Neuron (in vitro differentiated cells): Measurements from ENCODE around the gene RPS24.
"Not testable (repeated sequence)": the region's sequence is repeated elsewhere in the genome, so short reads cannot be mapped to it uniquely, and the experiment has no call there.

Source experiments
- H2AFZ ChIP-seq: one replicate; pipeline ENCODE4 v1.6.1; 2013; ENCODE audit warnings: low read depth, mild to moderate bottlenecking, inconsistent platforms, low read length, moderate library complexity
- H3K27me3 ChIP-seq: one replicate; pipeline ENCODE4 v1.6.1; 2013; ENCODE audit warnings: low read length; ENCODE audit not compliant: insufficient read depth
- H3K36me3 ChIP-seq: one replicate; pipeline ENCODE4 v1.6.1; 2013; ENCODE audit warnings: low read length; ENCODE audit not compliant: insufficient read depth
- H3K4me1 ChIP-seq: one replicate; pipeline ENCODE4 v1.6.1; 2013; ENCODE audit warnings: low read length; ENCODE audit not compliant: insufficient read depth
- H3K4me3 ChIP-seq: 2 replicates; pipeline ENCODE4 v1.5.1; 2013; ENCODE audit warnings: mild to moderate bottlenecking, low read length, moderate library complexity
- H3K9me3 ChIP-seq: one replicate; pipeline ENCODE4 v1.6.1; 2013; ENCODE audit warnings: low read length

RPS24 gene

DNA sequence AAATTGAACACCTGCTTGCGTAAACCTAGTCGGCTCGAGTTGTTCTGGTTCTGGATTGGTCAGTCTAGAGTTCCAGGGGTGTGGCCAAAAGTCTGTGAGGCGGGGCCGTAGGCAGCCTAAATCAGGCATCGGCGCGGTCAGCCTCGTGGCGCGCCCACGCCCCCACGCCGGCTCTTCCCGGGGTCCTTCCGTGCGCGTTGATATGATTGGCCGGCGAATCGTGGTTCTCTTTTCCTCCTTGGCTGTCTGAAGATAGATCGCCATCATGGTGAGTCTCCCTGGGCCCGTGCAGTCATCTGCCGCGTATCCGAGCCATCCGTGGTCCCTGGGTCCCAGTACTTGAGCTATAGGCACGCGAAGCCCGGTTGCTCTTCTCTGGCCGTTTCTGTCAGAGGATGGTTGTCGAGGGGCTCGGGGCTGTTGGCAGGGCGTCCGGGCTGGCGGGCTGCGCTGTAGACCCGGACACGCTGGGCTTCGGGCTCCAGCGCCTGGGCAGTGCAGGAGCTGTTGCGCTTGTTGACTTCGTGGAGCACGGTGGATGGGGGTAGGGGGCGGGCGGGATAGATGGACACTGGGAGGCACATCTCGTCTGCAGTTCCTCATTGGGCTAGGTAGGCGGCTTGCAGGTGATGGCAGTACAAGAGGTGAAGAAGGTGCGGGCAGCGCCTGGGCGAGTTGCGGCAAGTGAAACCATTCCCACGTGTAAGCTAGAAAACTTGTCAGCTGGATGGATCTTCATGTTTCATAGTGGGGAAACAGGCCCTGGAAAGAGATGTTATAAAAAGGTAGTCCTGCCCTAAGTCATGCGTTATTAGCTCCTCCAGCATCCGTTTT is at the start of gene RPS24:
Gene RPS24 (plus strand): TSS at position 227 of the 834 bp plus-strand sequence. CDS start 39 bp downstream, at position 266.
- peak within 1 kb of the TSS; percentile 80 for H3K4me3 ChIP-seq
- H3K36me3 ChIP-seq, result peaks cover 37% of the 10 kb centered on the region
- peaks cover 18% of the 10 kb centered on the region for H3K4me1 ChIP-seq
- H3K9me3 ChIP-seq, result no peaks in the 10 kb centered on the region
- no peaks in the 10 kb centered on the region for H3K27me3 ChIP-seq
- no peak within 1 kb of the TSS for H2AFZ ChIP-seq

DNA sequence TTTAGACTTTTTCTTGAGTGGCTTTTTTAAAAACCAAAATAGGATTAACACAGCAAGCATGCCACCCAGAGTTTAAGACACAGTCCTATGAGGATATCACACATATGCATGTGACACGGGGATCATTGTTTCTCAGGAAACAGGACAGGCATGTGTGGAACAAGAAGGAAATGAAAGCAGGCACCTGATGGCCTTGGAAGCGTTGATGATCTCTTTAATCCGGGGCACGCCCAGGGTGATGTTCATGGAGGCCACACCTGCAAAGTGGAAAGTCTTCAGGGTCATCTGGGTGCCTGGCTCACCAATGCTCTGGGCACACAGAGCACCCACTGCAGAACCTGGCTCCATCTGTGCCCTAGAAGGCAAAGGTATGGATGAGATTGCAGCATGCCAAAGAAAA is 48.7 kb upstream of the RPS24 start:
- Histone ChIP-seq H3K36me3 (peaks cover 84% of the 10 kb centered on the region), H3K4me1 (peaks cover 8% of the 10 kb centered on the region), H3K27me3 (no peaks in the 10 kb centered on the region), H2AFZ (no peak overlapping the region), H3K9me3 (no peaks in the 10 kb centered on the region), H3K4me3 (no peak overlapping the region)

DNA sequence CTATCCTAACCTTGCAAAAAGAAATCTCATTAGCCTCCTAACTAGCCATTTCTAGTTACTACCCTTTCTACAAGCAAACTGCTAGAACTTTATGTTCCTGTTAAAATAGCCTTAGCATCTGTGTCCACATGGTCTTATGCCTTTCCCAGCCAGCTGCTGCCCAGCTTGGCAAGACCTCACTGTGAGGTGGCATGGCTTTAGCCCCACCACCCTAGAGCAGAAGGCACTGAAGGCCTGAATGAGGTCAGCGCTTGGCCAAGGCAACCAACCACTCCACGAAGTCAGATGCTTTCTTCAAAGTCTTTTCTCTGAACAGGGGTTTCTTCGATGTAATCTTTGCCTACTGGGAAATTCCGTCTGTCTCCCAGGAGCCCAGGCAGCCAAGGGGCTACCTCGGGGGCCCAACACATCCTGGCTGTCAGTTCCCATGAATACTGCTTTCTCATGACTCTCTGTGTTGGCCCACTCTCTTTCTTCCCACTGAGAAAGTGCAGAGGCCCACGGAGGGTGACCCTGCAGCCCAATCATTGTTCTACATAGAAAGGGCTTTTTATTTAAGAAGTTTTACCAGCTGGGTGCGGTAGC is 45.9 kb upstream of the RPS24 start:
- H2AFZ ChIP-seq, result no peak overlapping the region
- peaks cover 76% of the 10 kb centered on the region for H3K36me3 ChIP-seq
- H3K27me3 ChIP-seq, result no peaks in the 10 kb centered on the region
- peaks cover 8% of the 10 kb centered on the region for H3K4me1 ChIP-seq
- no peak overlapping the region for H3K4me3 ChIP-seq
- no peaks in the 10 kb centered on the region for H3K9me3 ChIP-seq

DNA sequence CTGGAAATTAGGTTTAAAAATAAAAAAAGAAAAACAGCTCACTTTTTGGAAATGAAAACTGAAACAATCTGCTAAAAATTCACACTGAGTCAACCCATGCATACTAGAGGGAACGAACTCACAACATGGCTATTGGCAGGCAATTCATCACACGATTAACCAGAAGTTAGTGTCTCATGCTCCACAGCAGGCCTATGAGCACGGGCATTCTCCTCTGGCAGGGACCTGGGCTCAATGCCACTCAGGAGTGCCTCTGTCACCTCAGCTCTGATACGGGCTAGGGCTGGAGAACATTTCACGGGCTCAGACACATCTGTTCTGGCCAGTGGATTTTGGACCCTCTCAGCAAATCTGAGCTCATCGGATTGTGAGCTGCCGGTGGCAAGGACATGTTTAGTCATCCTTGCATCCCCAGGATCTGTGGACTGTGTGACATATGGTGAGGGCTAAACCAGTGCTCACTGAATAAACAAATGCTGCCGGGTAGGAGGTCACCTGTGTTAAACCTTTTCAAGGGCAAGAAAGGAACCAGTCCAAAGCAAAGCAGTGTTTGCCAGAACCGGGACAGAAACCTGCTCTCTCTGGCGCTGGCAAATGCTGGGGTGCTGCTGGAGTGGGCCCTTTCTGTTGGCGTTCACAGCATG is 44.5 kb upstream of the RPS24 start:
- no peak overlapping the region for H3K4me3 ChIP-seq
- peaks cover 74% of the 10 kb centered on the region for H3K36me3 ChIP-seq

DNA sequence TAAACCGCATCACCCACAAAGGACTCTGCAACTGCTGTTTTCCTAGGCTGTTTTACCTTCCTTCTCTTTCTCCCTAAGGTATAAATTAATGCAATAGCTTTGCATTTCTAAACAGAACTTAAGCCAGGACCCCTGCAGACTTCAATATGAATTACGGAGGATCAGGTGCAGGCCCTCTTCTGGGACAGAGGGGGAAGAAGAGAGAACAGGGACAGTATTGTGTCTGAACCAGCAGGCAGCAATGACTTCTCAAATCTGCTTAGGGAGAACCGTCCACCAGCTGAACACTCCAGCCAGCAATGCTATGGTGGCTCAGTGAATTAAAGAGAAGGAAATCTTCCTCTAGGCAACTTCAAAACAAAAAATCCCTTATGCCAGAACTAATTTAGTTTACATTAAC is 40.0 kb upstream of the RPS24 start:
- no peak overlapping the region for H3K4me3 ChIP-seq
- H3K9me3 ChIP-seq, result no peaks in the 10 kb centered on the region
- peaks cover 43% of the 10 kb centered on the region for H3K36me3 ChIP-seq
- no peaks in the 10 kb centered on the region for H3K4me1 ChIP-seq
- no peak overlapping the region for H2AFZ ChIP-seq
- H3K27me3 ChIP-seq, result no peaks in the 10 kb centered on the region

More for the DNA sequence above, 44.5 kb upstream of the RPS24 start:
- Histone ChIP-seq H2AFZ (no peak overlapping the region), H3K9me3 (no peaks in the 10 kb centered on the region), H3K4me1 (peaks cover 8% of the 10 kb centered on the region), H3K27me3 (no peaks in the 10 kb centered on the region)

DNA sequence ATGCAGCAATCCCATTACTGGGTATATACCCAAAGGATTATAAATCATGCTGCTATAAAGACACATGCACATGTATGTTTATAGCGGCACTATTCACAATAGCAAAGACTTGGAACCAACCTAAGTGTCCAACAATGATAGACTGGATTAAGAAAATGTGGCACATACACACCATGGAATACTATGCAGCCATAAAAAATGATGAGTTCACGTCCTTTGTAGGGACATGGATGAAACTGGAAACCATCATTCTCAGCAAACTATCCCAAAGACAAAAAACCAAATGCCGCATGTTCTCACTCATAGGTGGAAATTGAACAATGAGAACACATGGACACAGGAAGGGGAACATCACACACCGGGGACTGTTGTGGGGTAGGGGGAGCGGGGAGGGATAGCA is 34.9 kb upstream of the RPS24 start:
- H3K9me3 ChIP-seq, H3K4me1 ChIP-seq, H3K4me3 ChIP-seq, H2AFZ ChIP-seq, H3K27me3 ChIP-seq: not testable (repeated sequence)
- H3K36me3 ChIP-seq, result peaks cover 50% of the 10 kb centered on the region

DNA sequence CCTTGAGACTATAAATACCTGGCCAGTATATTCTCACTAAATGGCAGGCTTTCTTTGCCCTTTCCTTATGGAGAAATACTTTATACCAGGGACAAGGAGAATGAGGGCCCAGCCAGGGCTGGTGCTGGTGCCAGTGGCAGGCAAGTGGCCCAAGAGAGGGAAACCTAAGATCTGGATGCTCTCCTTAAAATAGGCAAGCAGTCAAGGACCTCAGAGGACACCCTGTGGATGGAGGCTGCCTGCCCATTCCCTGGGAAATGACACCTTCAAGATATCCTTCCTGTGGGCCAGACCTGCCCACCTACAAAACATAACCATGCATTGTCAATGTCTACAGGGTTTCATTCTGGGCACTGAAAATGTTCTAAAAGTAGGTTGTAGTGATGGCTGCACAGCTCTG is 33.5 kb upstream of the RPS24 start:
- H3K36me3 ChIP-seq, result peaks cover 55% of the 10 kb centered on the region

DNA sequence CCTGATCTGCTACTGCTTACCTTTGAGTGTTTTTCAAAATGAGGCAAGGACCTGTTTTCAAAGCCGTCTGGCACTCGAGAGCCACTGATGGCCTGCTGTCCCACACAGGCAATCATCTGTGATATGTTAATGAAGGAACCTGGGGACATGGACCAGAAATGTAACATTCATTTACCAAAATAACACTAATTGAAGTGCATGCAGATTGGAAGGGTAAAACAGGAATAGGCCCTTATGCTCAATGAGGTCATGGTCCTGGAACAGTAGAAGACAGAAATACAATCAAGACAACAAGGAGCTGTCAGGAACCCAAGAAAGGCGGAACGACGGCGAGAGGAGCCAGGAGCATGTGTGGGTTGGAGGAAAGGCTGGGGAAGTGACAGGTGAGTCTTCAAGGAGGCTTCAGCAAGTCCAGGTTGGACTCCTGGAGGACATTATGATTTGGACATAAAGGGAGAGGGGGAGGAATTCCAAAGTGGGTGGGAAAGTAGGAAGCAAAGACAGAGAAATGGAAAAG is 32.6 kb upstream of the RPS24 start:
- H3K27me3 ChIP-seq, result no peaks in the 10 kb centered on the region
- no peak overlapping the region for H2AFZ ChIP-seq
- peaks cover 63% of the 10 kb centered on the region for H3K36me3 ChIP-seq
- H3K9me3 ChIP-seq, result no peaks in the 10 kb centered on the region
- no peak overlapping the region for H3K4me3 ChIP-seq
- no peaks in the 10 kb centered on the region for H3K4me1 ChIP-seq

More for the DNA sequence above, 33.5 kb upstream of the RPS24 start:
- H3K27me3 ChIP-seq, result no peaks in the 10 kb centered on the region
- no peaks in the 10 kb centered on the region for H3K4me1 ChIP-seq
- H3K4me3 ChIP-seq, result no peak overlapping the region
- no peak overlapping the region for H2AFZ ChIP-seq
- H3K9me3 ChIP-seq, result no peaks in the 10 kb centered on the region

DNA sequence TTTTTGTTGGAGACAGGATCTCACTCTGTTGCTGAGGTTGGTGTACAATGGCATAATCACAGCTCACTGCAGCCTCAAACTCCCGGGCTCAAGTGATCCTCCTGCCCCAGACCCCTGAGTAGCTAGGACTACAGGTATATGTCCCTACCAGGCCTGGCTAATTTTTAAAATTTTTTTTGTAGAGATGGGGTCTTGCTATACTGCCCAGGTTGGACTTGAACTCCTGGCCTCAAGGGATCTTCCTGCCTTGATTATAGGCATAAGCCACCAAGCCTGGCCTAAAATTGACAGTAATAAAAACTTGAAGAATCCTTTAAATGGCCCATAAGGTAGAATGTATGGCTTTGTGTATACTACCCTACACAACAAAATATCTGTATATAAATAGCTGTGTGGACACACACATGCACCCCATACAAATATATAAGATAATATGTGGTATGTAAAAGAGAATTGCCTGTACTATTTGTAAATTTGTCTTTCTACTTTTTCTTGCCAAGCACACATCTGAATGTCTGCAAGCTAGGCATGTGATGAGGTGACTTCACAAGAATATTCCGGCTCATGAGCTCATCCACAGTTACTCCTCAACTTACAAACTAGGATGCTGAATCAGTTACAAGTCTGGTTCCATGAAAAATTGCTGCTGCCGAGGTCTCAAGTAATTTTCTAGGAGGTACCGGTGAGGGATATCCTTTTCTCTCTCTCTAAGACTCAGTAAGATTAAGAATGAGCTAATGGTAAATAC is 30.9 kb upstream of the RPS24 start:
- H3K36me3 ChIP-seq, result peaks cover 77% of the 10 kb centered on the region
- no peaks in the 10 kb centered on the region for H3K4me1 ChIP-seq
- no peak overlapping the region for H2AFZ ChIP-seq
- no peak overlapping the region for H3K4me3 ChIP-seq
- no peaks in the 10 kb centered on the region for H3K9me3 ChIP-seq
- no peaks in the 10 kb centered on the region for H3K27me3 ChIP-seq

DNA sequence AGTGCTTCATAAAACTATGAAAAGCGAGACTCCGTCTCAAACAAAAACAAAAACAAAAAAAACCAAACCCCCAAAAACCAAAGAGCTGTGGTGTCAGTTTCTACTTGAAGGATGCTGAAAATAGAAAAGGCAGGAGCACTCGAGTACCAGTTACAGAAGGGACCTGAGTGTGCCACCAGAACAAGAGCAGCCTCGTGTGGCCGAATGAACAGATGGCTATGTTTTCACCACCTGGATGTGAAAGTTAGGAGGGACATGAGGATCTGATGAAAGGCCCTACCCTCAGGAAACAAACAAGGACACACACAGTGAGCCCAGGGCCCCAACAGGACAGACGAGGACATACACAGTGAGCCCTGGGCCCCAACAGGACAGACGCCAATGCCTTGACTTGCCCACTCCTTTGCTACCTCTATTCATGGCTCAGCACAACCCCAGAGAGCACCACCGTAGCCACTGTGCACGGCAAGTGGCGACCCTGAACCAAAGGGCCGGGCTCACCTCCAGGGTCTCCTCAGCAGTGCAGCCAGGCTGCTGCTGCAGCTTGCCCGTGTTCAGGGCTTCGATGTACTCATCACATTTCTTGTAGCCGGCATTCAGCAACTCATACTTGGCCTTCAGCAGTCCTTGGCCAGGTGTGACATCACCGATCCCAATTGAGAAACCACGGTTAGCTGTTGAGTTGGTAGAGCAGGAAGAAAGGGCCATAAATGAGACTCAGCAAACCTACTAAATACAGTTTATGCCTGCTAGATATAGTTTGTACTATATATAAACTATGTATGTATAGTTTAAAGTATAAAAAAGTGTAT is 29.2 kb upstream of the RPS24 start:
- H3K27me3 ChIP-seq, result no peaks in the 10 kb centered on the region
- no peaks in the 10 kb centered on the region for H3K9me3 ChIP-seq
- H3K4me1 ChIP-seq, result no peaks in the 10 kb centered on the region
- peaks cover 86% of the 10 kb centered on the region for H3K36me3 ChIP-seq
- no peak overlapping the region for H2AFZ ChIP-seq
- H3K4me3 ChIP-seq, result no peak overlapping the region

DNA sequence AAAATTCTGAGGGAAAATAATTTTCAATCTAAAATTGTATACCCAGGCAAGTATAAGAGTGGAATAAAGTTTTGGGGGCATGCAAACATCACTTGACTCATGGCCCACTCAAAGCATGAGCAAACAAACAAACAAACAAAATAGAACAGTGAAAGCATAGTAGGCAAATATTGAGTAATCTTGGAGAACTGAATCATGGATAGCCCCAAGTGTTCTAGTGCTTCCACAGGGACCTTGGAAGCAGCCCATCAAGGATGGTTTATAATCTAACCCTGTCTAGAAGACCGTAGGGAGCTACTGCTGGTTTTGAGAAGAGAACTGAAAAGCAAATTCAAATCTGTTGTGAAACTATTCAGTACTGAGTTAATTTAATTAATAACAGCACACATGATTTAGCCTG is 26.5 kb upstream of the RPS24 start:
- H3K36me3 ChIP-seq, result peaks cover 86% of the 10 kb centered on the region
- no peak overlapping the region for H2AFZ ChIP-seq
- no peak overlapping the region for H3K4me3 ChIP-seq
- H3K4me1 ChIP-seq, result no peaks in the 10 kb centered on the region
- H3K27me3 ChIP-seq, result no peaks in the 10 kb centered on the region
- no peaks in the 10 kb centered on the region for H3K9me3 ChIP-seq

DNA sequence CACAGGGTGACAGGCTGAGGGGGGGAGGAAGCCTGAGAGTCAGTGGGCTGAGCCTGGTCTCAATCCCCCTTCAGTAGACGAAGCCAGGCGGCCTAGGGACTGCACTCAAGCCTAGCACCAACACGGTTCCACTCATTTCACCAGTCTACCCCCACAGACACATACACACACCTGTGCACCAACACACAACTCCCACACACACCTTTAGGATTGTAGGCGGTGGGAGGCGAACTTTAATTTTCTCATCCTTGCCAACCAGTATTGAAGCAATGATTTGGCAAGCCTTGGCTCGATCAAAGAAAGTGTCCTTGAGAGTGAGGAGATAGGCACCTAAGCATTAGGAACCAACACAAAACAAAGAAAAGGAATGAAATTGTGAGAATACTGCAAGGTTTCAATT is 24.0 kb upstream of the RPS24 start:
- Histone ChIP-seq H3K27me3 (no peaks in the 10 kb centered on the region), H3K36me3 (peaks cover 89% of the 10 kb centered on the region), H3K4me1 (no peaks in the 10 kb centered on the region), H3K9me3 (no peaks in the 10 kb centered on the region), H2AFZ (no peak overlapping the region), H3K4me3 (no peak overlapping the region)
